Measurements from ENCODE around the gene SPHK1.

DNA sequence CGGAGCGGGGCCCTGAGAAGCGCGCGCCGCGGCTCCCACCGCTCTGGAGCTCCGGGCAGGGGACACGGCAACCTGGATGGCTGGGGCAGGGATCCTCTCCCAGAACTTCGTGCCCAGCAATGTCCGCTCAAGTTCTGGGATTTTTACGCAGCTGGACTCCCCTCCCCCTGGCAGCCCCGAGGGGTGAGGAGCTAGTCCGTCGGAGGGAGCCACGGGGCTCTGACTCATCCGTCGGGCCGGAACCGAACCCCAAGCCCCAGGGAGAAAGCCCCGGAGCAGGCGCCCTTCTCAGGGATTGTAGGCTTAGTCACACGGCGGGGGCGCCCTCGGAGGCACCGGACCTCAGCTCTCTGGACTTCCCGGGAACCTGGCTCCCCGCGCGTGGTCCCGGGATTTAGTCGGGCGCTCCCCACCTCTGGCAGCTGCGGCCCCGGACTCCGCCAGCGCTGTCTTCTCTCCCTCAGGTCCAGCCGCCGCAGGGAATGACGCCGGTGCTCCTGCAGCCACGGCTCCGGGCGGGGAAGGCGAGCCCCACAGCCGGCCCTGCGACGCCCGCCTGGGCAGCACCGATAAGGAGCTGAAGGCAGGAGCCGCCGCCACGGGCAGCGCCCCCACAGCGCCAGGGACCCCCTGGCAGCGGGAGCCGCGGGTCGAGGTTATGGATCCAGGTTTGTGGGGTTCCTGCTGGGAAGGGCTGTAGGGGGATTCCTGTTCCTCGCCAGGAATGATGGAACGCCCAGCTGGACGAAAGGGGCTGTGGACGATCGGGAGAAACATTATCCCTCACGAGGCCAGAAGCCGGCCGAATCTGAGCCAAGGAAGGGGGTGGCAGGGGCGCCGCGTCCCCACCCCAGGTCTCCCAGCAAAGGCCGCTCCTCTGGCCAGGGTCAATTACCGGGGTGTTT is 830 bp downstream of the SPHK1 start:
- no peak for TF ChIP-seq MYC (IDR thresholded peaks at IDR 0.05; ENCODE audit: low read depth, low read length)
- TF ChIP-seq, protein P1, sequence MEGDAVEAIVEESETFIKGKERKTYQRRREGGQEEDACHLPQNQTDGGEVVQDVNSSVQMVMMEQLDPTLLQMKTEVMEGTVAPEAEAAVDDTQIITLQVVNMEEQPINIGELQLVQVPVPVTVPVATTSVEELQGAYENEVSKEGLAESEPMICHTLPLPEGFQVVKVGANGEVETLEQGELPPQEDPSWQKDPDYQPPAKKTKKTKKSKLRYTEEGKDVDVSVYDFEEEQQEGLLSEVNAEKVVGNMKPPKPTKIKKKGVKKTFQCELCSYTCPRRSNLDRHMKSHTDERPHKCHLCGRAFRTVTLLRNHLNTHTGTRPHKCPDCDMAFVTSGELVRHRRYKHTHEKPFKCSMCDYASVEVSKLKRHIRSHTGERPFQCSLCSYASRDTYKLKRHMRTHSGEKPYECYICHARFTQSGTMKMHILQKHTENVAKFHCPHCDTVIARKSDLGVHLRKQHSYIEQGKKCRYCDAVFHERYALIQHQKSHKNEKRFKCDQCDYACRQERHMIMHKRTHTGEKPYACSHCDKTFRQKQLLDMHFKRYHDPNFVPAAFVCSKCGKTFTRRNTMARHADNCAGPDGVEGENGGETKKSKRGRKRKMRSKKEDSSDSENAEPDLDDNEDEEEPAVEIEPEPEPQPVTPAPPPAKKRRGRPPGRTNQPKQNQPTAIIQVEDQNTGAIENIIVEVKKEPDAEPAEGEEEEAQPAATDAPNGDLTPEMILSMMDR (IDR thresholded peaks at IDR 0.05; ENCODE audit: extremely low read depth in 1 of 2, insufficient read depth in 1 of 2, low read depth in 1 of 2, low read length in 2 of 2) = no peak
- TF ChIP-seq POLR2AphosphoS5 (IDR thresholded peaks at IDR 0.05; ENCODE audit: insufficient read depth, low read depth, low read length) = peak; percentile 15
- no peak for TF ChIP-seq EZH2 (IDR thresholded peaks at IDR 0.05; ENCODE audit: borderline replicate concordance, low read depth, low read length, severe bottlenecking)
- TF ChIP-seq, protein P2, sequence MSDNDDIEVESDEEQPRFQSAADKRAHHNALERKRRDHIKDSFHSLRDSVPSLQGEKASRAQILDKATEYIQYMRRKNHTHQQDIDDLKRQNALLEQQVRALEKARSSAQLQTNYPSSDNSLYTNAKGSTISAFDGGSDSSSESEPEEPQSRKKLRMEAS (IDR thresholded peaks at IDR 0.05; ENCODE audit: insufficient read depth, insufficient read length) = peak; percentile 9
- TF ChIP-seq POLR2A (IDR thresholded peaks at IDR 0.05; ENCODE audit: low read depth, low read length) = no peak
- TF ChIP-seq GATA2 (IDR thresholded peaks at IDR 0.05; ENCODE audit: insufficient read depth, insufficient read length, low read depth, low read length) = no peak
- TF ChIP-seq JUN (IDR thresholded peaks at IDR 0.05; ENCODE audit: borderline replicate concordance, insufficient read depth, insufficient read length, low read depth) = no peak
- TF ChIP-seq FOS (IDR thresholded peaks at IDR 0.05; ENCODE audit: borderline replicate concordance, insufficient read depth, low read length) = peak; percentile 79

All from endothelial cell of umbilical vein (primary cell).